Stimulated activated CD4-positive, alpha-beta T cell treated with anti-CD3 and anti-CD28 coated beads, Interleukin-4, amount 100 ng/mL, for 48 hours (primary cell): ENCODE data around the gene IFT57.
"Not testable (repeated sequence)": the region's sequence is repeated elsewhere in the genome, so short reads cannot be mapped to it uniquely, and the experiment has no call there.

Experiments
- DNase-seq, 2 donors: peaks; one replicate each; pipeline ENCODE4 v3.0.0-alpha.2; 2020; ENCODE audit warnings: low read depth in 2 of 2

IFT57 gene

DNA sequence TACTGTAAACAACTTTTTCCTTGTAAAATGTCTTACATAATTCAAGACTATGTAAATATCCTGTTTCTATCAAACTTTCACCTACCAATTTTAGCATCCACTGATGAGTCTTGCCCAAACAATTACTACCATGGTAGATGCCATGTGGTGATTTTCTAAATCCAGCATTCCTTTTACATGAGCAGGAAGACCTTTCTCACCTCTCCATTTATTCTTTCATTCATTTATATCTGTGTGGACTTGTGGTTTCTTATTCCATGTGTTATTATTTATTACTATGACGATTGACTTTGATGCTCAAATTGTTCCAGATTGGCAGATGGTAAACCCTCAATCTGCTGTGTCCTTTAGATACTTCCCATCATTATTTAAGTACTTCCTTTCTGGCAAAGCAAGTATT is 62.4 kb downstream of the IFT57 start:
- no peak for DNase-seq

DNA sequence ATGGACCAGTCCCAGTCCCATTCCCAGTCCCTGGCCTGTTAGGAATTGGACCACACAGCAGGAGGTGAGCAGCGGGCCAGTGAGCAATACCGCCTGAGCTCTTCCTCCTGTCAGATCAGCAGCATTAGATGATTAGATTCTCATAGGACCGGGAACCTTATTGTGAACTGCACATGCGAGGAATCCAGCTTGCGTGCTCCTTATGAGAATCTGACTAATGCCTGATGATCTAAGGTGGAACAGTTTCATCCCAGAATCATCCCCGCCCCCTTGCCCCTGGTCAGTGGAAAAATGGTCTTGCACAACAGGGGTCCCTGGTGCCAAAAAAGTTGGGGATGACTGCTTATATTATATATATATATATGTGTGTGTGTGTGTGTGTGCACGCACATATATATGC is 63.1 kb downstream of the IFT57 start:
- no peak for DNase-seq

GRCh38 chr3:108158251-108158650 is 64.0 kb downstream of the IFT57 start:
- no peak for DNase-seq

- DNase-seq: no peak
Measured at GRCh38 chr3:108157273-108157672, 65.0 kb downstream of the IFT57 start.

DNA sequence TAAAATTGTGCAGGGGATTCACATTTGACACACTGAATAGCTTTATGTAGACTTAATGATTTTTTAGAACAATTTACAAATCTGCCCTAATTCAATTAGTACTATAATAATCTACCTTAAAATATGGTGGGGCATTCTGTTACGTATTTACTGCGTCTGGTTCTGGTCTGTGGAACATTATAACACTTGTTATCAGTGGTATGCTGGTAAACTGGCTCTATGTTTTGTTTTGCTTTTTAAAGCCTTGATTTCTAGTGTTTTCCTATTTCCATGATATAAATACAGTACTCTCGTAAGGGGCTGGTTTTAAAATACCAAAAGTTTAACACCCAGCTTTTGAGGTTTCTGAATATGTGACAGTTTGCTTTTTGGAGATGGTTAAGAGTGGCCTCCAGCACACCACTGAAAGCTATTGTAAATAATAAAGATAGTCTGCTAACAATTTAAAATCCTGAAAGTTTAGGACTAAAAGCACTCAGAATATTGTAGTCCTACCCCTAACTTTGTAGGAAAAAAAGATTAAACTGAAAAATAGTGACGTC is 65.8 kb downstream of the IFT57 start:
- no peak for DNase-seq

- not testable (repeated sequence) for DNase-seq
Measured at GRCh38 chr3:108155642-108156041, 66.6 kb downstream of the IFT57 start.

GRCh38 chr3:108153451-108153981 is 68.7 kb downstream of the IFT57 start:
- DNase-seq: peak; percentile 30 to 44

- no peak for DNase-seq
Measured at GRCh38 chr3:108152274-108152673, 70.0 kb downstream of the IFT57 start.

DNA sequence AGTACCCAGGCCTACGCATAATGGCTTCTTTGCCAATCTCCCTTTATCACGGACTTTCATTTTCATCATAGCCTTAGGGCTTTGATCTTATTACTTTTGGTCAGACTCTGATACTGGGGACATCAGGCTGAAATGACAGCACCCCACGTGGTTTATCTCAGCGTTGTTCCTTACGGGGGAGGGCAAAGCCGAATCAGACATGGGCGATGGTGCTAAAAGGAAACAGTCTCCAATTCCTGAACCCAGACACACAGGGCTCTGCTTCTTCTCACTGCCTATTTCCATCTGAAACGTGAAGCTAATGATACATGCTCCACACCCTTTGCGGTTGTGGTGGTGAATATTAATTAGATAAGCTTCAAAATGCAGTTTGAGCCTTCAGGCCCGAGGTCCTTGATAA is 72.0 kb downstream of the IFT57 start:
- DNase-seq: no peak

DNA sequence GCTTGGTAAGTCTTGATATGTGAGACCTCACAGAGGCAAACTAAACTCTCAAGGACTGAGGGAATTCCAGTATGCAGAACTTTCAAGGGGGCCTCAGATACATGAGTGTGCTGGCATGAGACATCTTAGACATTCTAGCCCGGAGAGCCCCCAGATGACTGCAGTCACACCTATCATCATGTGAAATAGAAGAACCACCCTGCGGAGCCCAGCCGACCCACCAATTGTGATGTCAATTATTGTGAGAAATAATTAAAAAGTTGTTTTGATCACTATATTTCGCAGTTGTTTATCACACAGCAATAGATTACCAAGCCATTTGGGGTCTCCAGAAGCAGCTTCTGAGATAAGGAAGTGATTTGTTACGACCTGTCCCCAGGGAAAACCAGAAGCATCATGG is 76.1 kb downstream of the IFT57 start:
- DNase-seq: no peak

DNA sequence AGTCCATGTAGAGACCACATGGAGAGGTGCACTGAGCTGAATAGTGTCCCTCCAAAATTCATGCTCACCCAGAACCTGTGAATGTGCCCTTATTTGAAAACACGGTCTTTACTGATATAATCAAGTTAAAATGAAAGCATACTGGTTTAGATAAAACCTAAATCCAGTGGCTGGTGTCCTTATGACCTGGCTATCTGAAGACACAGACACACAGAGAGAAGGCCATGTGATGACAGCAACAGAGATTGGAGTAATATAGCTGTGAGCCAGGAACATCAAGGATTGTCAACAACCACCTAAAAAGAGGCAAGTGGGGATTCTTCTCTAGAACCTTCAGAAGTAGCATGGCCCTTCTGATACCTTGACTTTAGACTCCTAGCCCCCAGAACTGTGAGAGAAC is 76.6 kb downstream of the IFT57 start:
- no peak for DNase-seq

DNA sequence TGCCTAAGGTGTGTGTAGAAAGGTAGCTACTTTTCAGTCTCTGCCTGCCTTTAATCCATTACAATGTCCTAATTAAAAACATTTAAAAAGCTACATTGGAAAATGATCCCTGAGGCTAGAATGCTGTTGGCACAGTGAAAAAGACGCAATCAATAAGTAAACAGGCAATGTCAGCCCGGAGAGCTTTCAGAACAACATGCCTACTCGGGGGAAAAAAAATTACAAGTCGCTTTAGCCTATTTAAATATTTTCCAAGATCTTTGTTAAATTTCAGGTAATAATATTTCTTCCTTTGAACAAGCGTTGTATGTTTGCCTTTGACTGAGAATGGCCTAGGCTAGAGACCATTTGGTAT is 84.8 kb downstream of the IFT57 start:
- DNase-seq: no peak

GRCh38 chr3:108136561-108137459 is 85.4 kb downstream of the IFT57 start:
- no peak for DNase-seq

GRCh38 chr3:108134555-108134880 is 87.7 kb downstream of the IFT57 start:
- no peak for DNase-seq

GRCh38 chr3:108133858-108134554 is 88.2 kb downstream of the IFT57 start:
- DNase-seq: no peak

DNA sequence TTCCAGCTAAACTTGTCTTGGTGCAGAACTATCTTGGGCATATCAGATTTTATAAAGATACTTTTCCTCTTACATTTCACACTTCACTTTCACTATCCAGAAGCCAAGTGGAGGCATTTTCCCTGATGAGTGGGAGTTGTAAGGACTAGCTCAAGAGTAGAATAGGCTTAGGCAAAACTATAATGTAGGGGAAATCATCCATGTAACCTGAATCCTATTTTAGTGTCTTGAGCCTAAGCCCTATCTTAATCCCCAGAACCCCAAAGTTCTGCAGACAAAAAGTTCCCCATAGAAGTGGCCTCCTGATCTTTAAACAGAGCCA is 89.2 kb downstream of the IFT57 start:
- DNase-seq: no peak

- no peak for DNase-seq
Measured at GRCh38 chr3:108131475-108132134, 90.6 kb downstream of the IFT57 start.

- DNase-seq: no peak
Measured at GRCh38 chr3:108130701-108131474, 91.3 kb downstream of the IFT57 start.

GRCh38 chr3:108130236-108130635 is 92.0 kb downstream of the IFT57 start:
- no peak for DNase-seq

- no peak for DNase-seq
Measured at GRCh38 chr3:108127301-108127988, 94.8 kb downstream of the IFT57 start.

DNA sequence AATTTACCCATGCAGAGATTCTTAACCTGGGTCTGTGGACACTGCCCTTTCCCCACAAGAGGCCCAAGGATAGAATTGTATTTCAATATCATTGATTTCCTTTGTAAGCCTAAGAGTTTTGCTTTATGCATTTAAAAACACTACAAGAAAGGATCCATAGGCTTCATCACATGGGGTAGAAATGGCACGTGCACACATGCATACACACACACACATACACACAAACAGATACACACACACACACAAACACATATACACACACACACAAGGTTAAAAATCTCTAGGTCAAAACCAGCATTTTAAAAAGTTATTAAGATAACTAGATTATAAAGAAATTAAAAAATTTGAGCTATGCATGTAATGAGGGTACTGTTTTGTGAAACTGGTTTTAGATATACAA is 95.9 kb downstream of the IFT57 start:
- DNase-seq: no peak
